Trophoblast cell (in vitro differentiated cells and primary cell): ENCODE measurements around the gene QSOX1.

Experiments used
- DNase-seq, 2 donors: peaks; one replicate each; pipeline ENCODE4 v3.0.0-alpha.2; 2016
- H2AFZ ChIP-seq: 2 replicates; pipeline ENCODE4 v1.6.1; 2013; ENCODE audit warnings: low read length, moderate library complexity, mild to moderate bottlenecking; ENCODE audit not compliant: insufficient read depth, poor library complexity
- H2AK5ac ChIP-seq: 2 replicates; pipeline ENCODE4 v1.6.1; 2013; ENCODE audit warnings: mild to moderate bottlenecking, low read length
- H2BK120ac ChIP-seq: 2 replicates; pipeline ENCODE4 v1.6.1; 2013; ENCODE audit warnings: low read length, mild to moderate bottlenecking, moderate library complexity; ENCODE audit not compliant: insufficient read depth, poor library complexity
- H2BK12ac ChIP-seq: 2 replicates; pipeline ENCODE4 v1.6.1; 2013; ENCODE audit warnings: mild to moderate bottlenecking, low read length, moderate library complexity
- H2BK5ac ChIP-seq: 2 replicates; pipeline ENCODE4 v1.6.1; 2013; ENCODE audit warnings: low read length, low read depth, moderate library complexity, mild to moderate bottlenecking; ENCODE audit not compliant: poor library complexity
- H3K14ac ChIP-seq: 2 replicates; pipeline ENCODE4 v1.6.1; 2013; ENCODE audit warnings: mild to moderate bottlenecking, low read length
- H3K18ac ChIP-seq: 2 replicates; pipeline ENCODE4 v1.6.1; 2013; ENCODE audit warnings: mild to moderate bottlenecking, low read length
- H3K23ac ChIP-seq: 2 replicates; pipeline ENCODE4 v1.6.1; 2013; ENCODE audit warnings: low read length
- H3K27ac ChIP-seq: 2 replicates; pipeline ENCODE4 v1.5.1; 2013; ENCODE audit warnings: low read depth, mild to moderate bottlenecking, inconsistent platforms, low read length, moderate library complexity
- H3K27me3 ChIP-seq: 2 replicates; pipeline ENCODE4 v1.6.1; 2013; ENCODE audit warnings: inconsistent platforms, mild to moderate bottlenecking, low read length, moderate library complexity; ENCODE audit not compliant: insufficient read depth
- H3K36me3 ChIP-seq, 2 experiments: 1 replicate in 1 of 2; 2 replicates in 1 of 2; pipeline ENCODE4 v1.6.1; 2013; ENCODE audit warnings: low read length in 2 of 2, mild to moderate bottlenecking in 2 of 2, moderate library complexity in 1 of 2; ENCODE audit not compliant: insufficient read depth in 2 of 2, control insufficient read depth in 1 of 2
- H3K4ac ChIP-seq: 2 replicates; pipeline ENCODE4 v1.6.1; 2013; ENCODE audit warnings: low read depth, mild to moderate bottlenecking, low read length, moderate library complexity
- H3K4me1 ChIP-seq, 2 experiments: 1 replicate in 1 of 2; 2 replicates in 1 of 2; pipeline ENCODE4 v1.6.1; 2013; ENCODE audit warnings: low read length in 2 of 2, mild to moderate bottlenecking in 2 of 2, moderate library complexity in 1 of 2; ENCODE audit not compliant: insufficient read depth in 2 of 2, control insufficient read depth in 1 of 2
- H3K4me2 ChIP-seq: 2 replicates; pipeline ENCODE4 v1.6.1; 2013; ENCODE audit warnings: inconsistent platforms, mild to moderate bottlenecking, low read length, moderate library complexity
- H3K4me3 ChIP-seq: 2 replicates; pipeline ENCODE4 v1.5.1; 2013; ENCODE audit warnings: mild to moderate bottlenecking, low read depth, low read length, inconsistent platforms
- H3K79me1 ChIP-seq: one replicate; pipeline ENCODE4 v1.6.1; 2013; ENCODE audit warnings: low read length
- H3K79me2 ChIP-seq: 2 replicates; pipeline ENCODE4 v1.6.1; 2013; ENCODE audit warnings: low read length, mild to moderate bottlenecking; ENCODE audit not compliant: control insufficient read depth, insufficient read depth, poor library complexity
- H3K9ac ChIP-seq: 2 replicates; pipeline ENCODE4 v1.6.1; 2013; ENCODE audit warnings: mild to moderate bottlenecking, low read length
- H3K9me3 ChIP-seq: 2 replicates; pipeline ENCODE4 v1.6.1; 2013; ENCODE audit warnings: low read depth, mild to moderate bottlenecking, control low read depth, inconsistent platforms, low read length; ENCODE audit not compliant: insufficient read depth
- H4K12ac ChIP-seq: 2 replicates; pipeline ENCODE4 v1.6.1; 2013; ENCODE audit warnings: low read depth, mild to moderate bottlenecking, low read length, moderate library complexity
- H4K8ac ChIP-seq: 2 replicates; pipeline ENCODE4 v1.6.1; 2013; ENCODE audit warnings: low read depth, mild to moderate bottlenecking, low read length, moderate library complexity
- H4K91ac ChIP-seq: one replicate; pipeline ENCODE4 v1.6.1; 2013; ENCODE audit warnings: low read depth, mild to moderate bottlenecking, low read length, moderate library complexity
- WGBS: extraction: QIAGEN DNeasy Blood & Tissue Kit; methylation state at CpG from one replicate; pipeline ENCODE4 v1.1.7; 2013; ENCODE audit warnings: missing lambda C conversion rate; ENCODE audit not compliant: insufficient read length, insufficient coverage; ENCODE audit errors: extremely low coverage; 5-methylcytosine and 5-hydroxymethylcytosine counted together

Gene QSOX1

DNA sequence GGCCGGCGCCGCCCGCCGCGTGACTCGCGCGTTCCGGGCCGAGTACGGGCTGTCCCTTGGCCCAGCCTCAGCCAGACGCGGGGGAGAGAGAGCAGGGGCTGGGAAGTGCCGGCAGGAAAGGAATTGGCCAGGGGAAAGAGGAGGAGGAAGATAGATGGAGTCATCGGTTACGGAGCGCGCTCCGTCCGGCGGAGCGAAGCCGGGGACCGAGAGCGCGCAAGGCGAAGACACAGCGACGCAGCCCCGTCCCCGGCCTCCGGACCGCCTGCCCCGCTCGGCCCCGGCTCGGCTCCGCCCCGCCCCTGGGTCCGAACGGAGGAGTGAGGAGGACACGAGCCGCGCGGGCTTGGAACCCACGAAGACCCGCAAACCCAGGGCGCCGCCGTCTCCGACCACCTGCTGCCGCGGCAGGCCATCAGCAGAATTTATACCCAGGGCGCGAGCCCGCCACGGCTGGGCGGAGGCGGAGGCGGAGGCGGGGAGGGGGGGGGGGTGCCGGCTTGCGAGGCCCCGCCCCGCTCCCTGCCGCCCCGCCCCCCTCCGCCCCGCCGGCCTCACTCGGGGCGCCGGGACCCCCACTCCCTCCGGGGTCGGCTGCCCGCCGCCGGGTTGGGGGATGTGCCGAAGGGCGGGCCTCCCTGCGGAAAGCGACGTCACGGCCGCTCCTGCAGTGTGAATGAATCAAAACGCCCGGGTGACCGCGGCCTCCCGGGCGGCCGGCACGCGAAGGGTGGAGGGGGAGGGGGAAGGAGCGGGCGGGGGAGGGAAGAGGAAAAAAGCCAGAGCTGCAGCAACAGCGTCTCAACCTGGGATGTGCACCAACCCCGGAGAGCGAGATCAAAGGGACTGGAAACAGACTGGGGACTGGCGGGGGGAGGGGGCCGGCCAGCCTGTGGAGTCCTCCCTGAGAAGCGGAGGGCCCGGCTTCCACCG lies 75.1 kb downstream of the QSOX1 start, which contains the start of gene LHX4:
Gene LHX4 (plus strand): TSS at position 782 of the 933 bp plus-strand sequence. CDS start 266 bp downstream, outside the sequence.
- Histone ChIP-seq H2AFZ (peak within 1 kb of the TSS; percentile 45), H3K79me2 (no peaks in the 10 kb centered on the region), H2BK5ac (no peak within 1 kb of the TSS), H3K4me2 (peak within 1 kb of the TSS; percentile 95), H3K18ac (no peak within 1 kb of the TSS), H3K9ac (no peak within 1 kb of the TSS), H4K12ac (no peak within 1 kb of the TSS), H3K27ac (no peak within 1 kb of the TSS), H2AK5ac (no peak within 1 kb of the TSS), H3K79me1 (peaks cover 3% of the 10 kb centered on the region), H3K4me1 (peaks cover 14 to 26% of the 10 kb centered on the region in 2 experiments), H2BK12ac (no peak within 1 kb of the TSS), H4K91ac (no peak within 1 kb of the TSS), H3K23ac (no peak within 1 kb of the TSS), H3K4ac (no peak within 1 kb of the TSS), H3K9me3 (peaks cover 13% of the 10 kb centered on the region), H2BK120ac (no peak within 1 kb of the TSS), H3K27me3 (peaks cover 62% of the 10 kb centered on the region), H3K4me3 (peak within 1 kb of the TSS; percentile 68), H4K8ac (no peak within 1 kb of the TSS), H3K36me3 (no peaks in the 10 kb centered on the region), H3K14ac (no peak within 1 kb of the TSS)
- DNase-seq: peak; percentile 39 to 63
- WGBS: no CpG with 5 or more reads among the region's 105 CpGs

DNA sequence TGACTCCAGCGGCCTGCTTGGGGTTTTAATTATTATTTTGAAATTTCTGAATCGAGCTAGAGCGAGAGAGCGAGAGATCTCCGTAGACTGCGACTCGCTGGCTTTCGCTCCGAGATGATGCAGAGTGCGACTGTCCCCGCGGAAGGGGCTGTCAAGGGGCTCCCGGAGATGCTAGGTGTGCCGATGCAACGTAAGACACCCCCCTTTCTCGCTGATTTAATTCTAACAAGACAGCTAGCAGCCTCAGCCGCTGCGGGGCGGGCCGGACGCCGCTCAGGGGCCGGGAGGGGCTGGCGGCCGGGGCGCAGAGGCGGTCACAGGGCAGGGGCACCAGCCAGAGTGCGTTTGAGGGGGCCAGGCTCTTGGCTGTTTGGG lies 75.7 kb downstream of the QSOX1 start:
- Histone ChIP-seq H3K4me3 (peak overlapping the region; percentile 59), H3K79me1 (peaks cover 3% of the 10 kb centered on the region), H3K9me3 (peaks cover 13% of the 10 kb centered on the region), H4K91ac (no peak overlapping the region), H4K12ac (no peak overlapping the region), H3K4me2 (peak overlapping the region; percentile 91), H3K27me3 (peaks cover 68% of the 10 kb centered on the region), H2BK5ac (no peak overlapping the region), H3K79me2 (no peaks in the 10 kb centered on the region), H3K18ac (no peak overlapping the region), H3K23ac (no peak overlapping the region), H4K8ac (no peak overlapping the region), H2BK120ac (no peak overlapping the region), H2BK12ac (no peak overlapping the region), H2AFZ (peak overlapping the region; percentile 45), H3K36me3 (no peaks in the 10 kb centered on the region), H3K14ac (no peak overlapping the region), H3K4me1 (peaks cover 14 to 30% of the 10 kb centered on the region in 2 experiments), H3K4ac (no peak overlapping the region), H3K9ac (no peak overlapping the region), H2AK5ac (no peak overlapping the region), H3K27ac (no peak overlapping the region)
- WGBS: no CpG with 5 or more reads among the region's 28 CpGs
- no peak for DNase-seq

DNA sequence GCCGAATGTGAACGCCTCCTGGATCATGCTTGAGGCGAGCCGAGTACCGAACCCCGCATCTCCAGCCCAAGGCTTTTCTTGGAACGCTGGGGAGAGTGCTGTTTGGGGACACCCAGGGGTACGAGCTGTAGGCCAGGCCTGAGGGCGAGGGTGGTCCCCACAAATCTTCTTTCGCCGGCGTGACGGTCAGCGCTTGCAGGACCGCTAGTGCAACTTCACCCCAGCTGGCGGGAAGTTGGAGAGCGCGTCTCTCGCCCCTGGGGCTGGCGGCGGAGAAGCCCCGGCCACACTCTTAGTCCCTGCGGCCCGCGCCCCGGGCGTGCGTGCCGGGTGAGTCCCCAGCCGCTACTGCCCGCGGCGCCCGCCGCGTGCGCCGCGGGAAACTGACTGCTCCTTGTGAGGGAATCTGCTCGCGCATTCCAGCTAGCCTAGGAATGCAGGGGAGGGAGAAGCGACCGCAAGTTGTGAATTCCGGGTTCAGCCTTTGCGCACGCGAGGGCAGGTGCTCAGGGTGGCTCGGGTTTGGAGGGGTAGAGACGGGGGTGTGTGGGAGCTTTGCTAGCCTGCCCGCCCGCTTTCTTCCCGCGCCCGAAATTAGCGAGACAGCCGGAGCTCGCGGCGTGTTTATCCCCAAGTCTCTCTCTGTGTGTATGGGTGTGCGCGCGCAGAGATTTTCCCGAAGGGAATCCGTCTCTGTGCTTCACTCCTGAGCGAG lies 76.3 kb downstream of the QSOX1 start:
- peaks cover 3% of the 10 kb centered on the region for H3K79me1 ChIP-seq
- H4K12ac ChIP-seq: no peak overlapping the region
- no peak overlapping the region for H2BK12ac ChIP-seq
- H3K4me1 ChIP-seq: peaks cover 14 to 30% of the 10 kb centered on the region in 2 experiments
- H4K91ac ChIP-seq: no peak overlapping the region
- H3K9me3 ChIP-seq: peaks cover 13% of the 10 kb centered on the region
- peak overlapping the region; percentile 91 for H3K4me2 ChIP-seq
- H2AFZ ChIP-seq: peak overlapping the region; percentile 45
- H3K4ac ChIP-seq: no peak overlapping the region
- H4K8ac ChIP-seq: no peak overlapping the region
- H3K23ac ChIP-seq: no peak overlapping the region
- no peak overlapping the region for H2BK5ac ChIP-seq
- H2BK120ac ChIP-seq: no peak overlapping the region
- H3K14ac ChIP-seq: no peak overlapping the region
- no CpG with 5 or more reads among the region's 65 CpGs for WGBS
- DNase-seq: peak; percentile 61 to 88
- peaks cover 74% of the 10 kb centered on the region for H3K27me3 ChIP-seq
- H3K79me2 ChIP-seq: no peaks in the 10 kb centered on the region
- peak overlapping the region; percentile 59 for H3K4me3 ChIP-seq
- no peaks in the 10 kb centered on the region for H3K36me3 ChIP-seq
- H3K27ac ChIP-seq: no peak overlapping the region
- no peak overlapping the region for H2AK5ac ChIP-seq
- no peak overlapping the region for H3K9ac ChIP-seq
- no peak overlapping the region for H3K18ac ChIP-seq

DNA sequence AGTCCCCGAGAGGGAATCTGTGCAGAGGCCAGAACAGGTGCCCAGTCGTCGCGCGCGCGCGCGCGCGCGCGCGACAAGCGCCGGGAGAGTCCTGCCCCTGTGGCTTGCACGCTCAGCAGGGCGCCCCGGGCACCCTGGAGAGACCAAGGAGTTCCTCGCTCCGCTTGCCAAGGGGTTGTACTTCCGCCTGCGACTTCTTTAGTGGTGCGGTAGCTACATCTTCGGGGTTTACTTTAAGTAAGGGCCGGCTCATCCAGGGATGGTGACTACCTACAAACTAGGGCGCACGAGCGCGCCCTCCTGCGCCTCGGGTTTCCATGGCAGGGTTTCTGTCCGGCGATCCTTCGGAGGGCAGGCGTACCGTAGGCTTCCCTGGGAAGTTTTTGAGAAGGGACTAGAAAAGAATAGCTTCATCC lies 76.8 kb downstream of the QSOX1 start:
- no CpG with 5 or more reads among the region's 37 CpGs for WGBS
- Histone ChIP-seq H4K8ac (no peak overlapping the region), H3K4me2 (peak overlapping the region; percentile 91), H3K4ac (no peak overlapping the region), H3K4me3 (no peak overlapping the region), H3K18ac (no peak overlapping the region), H2AK5ac (no peak overlapping the region), H3K27ac (no peak overlapping the region), H4K91ac (no peak overlapping the region), H3K79me2 (no peaks in the 10 kb centered on the region), H3K9ac (no peak overlapping the region), H3K27me3 (peaks cover 79% of the 10 kb centered on the region), H2BK120ac (no peak overlapping the region), H3K36me3 (no peaks in the 10 kb centered on the region), H2BK5ac (no peak overlapping the region), H2BK12ac (no peak overlapping the region), H3K23ac (no peak overlapping the region), H4K12ac (no peak overlapping the region), H3K9me3 (peaks cover 13% of the 10 kb centered on the region), H3K14ac (no peak overlapping the region), H2AFZ (no peak overlapping the region), H3K79me1 (peaks cover 3% of the 10 kb centered on the region), H3K4me1 (peaks cover 14 to 30% of the 10 kb centered on the region in 2 experiments)
- DNase-seq: peak; percentile 8 to 42
